ENCODE data around the gene MYF6.
"Not testable (repeated sequence)": the region's sequence is repeated elsewhere in the genome, so short reads cannot be mapped to it uniquely, and the experiment has no call there.

The MYF6 gene

DNA sequence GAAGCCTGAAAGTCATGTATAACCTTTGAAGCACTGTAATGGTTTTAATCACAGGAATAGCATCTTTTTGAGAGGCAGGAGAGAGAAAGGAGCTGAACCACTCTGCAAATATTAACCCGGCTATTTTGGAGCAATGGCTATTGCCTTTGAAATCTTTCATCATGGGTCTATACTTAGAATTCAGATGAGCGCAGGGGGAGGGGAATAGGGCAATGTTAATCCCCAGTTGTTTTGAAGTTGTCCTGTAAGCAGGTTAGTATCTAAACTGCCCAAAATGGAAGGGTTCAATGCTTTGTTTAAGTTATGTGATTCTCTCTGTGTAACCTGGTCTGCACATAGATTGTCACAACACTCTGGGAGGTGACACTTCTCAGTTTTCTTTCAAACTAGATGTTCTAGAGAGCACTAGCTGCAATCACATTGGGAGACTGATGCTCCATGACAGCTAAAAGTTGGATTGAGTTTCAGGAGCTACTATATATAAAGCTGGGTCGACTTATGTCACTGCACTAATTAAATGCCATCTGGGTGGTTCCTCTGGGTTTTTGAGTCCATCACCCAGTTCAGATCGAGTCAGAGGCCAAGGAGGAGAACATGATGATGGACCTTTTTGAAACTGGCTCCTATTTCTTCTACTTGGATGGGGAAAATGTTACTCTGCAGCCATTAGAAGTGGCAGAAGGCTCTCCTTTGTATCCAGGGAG lies at the start of gene MYF6:
Gene MYF6, plus strand, starts transcription at position 509 of the 704 bp plus-strand sequence. Its CDS starts 86 bp downstream, at position 595.
- H3K27me3 Mint-ChIP-seq, result peaks cover 45% of the 10 kb centered on the region
- DNase-seq (no peak), ATAC-seq (no peak)
- peaks cover 7% of the 10 kb centered on the region in 2 donors for H3K9me3 Mint-ChIP-seq
- no peak within 1 kb of the TSS for H3K4me3 Mint-ChIP-seq
- H3K4me1 Mint-ChIP-seq, result no peaks in the 10 kb centered on the region
- H3K27ac Mint-ChIP-seq, result no peak within 1 kb of the TSS

DNA sequence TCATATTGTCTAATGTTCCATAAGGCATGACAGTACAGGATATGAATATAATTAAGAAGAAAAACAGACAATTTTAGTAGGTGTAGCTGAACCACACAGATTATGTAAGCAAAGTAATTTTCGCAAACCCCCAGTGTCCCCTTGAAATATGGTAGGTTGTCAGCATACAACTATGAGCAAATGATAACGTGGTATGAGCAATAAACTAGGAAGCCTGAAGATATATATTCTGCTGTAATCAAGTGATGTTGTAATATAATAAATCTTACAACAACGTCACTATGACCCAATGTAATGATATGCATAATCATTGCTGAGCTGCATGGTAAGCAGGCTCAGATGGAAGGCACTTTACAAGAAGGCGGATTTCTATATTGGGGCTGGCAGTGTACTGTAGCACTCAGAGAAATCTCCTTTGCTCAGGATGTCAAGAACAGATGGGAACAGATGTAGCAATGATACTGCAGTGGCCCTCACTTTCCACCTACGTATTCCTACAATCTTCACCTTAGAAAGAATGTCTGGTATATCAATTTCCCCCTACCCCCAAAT lies 47.8 kb upstream of the MYF6 start:
- H3K4me1 Mint-ChIP-seq, result no peaks in the 10 kb centered on the region
- no peak overlapping the region for H3K27ac Mint-ChIP-seq
- no peaks in the 10 kb centered on the region for H3K27me3 Mint-ChIP-seq
- no peak for ATAC-seq
- peaks cover 0 to 7% of the 10 kb centered on the region in 2 donors for H3K9me3 Mint-ChIP-seq
- H3K4me3 Mint-ChIP-seq, result no peak overlapping the region
- no peak for DNase-seq

DNA sequence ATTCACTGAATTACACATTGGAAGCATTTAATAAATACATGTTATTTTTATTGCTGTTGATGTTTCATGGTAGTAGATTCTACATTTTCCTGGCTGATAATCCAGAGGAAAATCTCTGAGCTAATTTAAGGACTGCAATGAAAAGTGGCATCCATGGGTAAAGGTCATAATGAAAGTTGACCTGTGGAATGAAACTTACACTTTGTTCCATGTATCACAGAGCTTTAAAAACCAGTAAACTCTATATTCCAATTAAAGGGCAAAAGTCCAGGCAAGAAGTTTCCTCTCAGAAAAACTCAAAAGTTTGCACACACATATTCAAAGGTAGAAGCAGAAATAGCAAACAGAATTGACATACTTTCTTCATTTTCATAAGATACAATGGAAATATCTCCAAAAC lies 44.8 kb upstream of the MYF6 start:
- Mint-ChIP-seq H3K4me3 (no peak overlapping the region), H3K27ac (no peak overlapping the region), H3K9me3 (peaks cover 0 to 7% of the 10 kb centered on the region in 2 donors), H3K27me3 (no peaks in the 10 kb centered on the region), H3K4me1 (no peaks in the 10 kb centered on the region)
- no peak for ATAC-seq
- no peak for DNase-seq

DNA sequence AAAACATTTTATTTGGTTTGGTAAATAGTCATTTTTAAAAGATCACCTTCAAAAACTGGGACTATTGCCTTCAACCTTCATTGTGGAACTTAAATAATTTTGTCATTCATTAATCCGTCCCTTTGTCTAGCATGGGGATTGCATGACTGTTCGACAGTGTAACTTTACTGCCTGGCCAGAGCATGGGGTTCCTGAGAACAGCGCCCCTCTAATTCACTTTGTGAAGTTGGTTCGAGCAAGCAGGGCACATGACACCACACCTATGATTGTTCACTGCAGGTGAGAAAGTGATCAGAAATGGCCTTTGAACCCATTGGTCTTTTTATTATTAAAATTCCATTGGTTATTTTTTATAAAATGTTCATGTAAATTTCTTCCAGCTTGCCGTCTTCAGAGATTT lies 37.2 kb upstream of the MYF6 start:
- H3K27ac Mint-ChIP-seq, result no peak overlapping the region
- H3K4me3 Mint-ChIP-seq, result no peak overlapping the region
- peaks cover 6 to 9% of the 10 kb centered on the region in 2 donors for H3K9me3 Mint-ChIP-seq
- no peaks in the 10 kb centered on the region for H3K4me1 Mint-ChIP-seq
- H3K27me3 Mint-ChIP-seq, result no peaks in the 10 kb centered on the region
- ATAC-seq (no peak), DNase-seq (no peak)

DNA sequence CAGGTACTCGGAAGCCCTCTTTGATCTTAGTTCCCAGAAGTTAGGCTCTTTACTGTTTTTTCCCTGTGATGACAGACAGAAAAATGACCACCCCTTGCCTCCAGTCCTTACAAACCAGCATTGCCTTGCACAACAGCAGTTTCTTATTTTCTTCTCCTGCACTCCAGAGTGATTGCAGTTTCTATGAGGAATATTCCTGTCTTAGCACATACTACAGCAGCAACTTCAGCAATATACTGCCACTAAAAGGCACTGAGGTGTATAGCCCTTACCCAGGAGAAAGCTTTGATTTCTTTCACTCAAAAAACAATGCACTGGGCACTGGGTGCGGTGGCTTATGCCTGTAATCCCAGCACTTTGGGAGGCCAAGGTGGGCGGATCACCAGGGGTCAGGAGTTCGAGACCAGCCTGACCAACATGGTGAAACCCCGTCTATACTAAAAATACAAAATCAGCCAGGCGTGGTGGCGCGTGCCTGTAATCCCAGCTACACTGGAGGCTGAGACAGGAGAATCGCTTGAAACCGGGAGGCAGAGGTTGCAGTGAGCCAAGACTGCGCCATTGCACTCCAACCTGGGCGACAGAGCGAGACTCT lies 31.3 kb upstream of the MYF6 start:
- not testable (repeated sequence) for H3K27ac Mint-ChIP-seq, H3K4me3 Mint-ChIP-seq, H3K27me3 Mint-ChIP-seq, DNase-seq, H3K4me1 Mint-ChIP-seq, ATAC-seq, H3K9me3 Mint-ChIP-seq

DNA sequence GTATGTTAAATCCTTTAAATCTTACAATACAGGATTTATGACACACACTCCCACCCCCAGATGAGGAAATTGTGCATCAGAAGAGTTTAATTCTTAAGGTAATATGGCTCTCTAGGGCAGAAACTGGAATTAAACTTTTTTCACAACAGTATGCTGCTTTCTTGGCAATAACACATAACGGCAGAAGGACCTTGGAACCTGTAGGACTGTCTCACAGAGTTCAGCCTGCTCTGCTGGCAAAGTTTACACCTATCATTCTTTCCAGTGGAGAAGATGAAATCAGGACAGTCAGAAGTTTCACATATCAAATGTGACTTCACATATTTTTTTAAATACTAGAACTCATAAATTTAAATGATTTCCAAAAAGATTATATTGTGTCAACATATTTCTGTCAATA lies 30.6 kb upstream of the MYF6 start:
- no peak for DNase-seq
- Mint-ChIP-seq H3K4me1 (no peaks in the 10 kb centered on the region), H3K4me3 (no peak overlapping the region), H3K9me3 (peaks cover 6 to 7% of the 10 kb centered on the region in 2 donors), H3K27ac (no peak overlapping the region), H3K27me3 (no peaks in the 10 kb centered on the region)
- no peak for ATAC-seq

DNA sequence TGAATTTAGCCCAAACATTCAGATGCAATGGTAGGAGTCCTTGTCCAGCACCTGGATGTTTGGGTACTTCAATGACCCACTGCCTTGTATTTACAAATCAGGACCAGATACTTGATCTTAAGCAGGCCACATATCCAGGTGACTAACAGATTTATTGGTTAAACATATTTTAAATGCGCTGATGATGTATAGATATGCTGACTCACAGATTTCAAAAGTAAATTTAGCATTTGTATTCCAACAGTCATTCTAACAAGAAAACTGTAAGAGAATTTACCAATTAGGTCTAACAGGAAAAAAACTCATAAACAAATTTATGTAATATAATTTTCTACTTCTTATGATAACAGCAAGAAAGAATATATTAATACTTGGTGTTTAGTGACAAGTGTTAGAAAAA lies 29.4 kb upstream of the MYF6 start:
- H3K27me3 Mint-ChIP-seq, result no peaks in the 10 kb centered on the region
- H3K9me3 Mint-ChIP-seq, result peaks cover 3% of the 10 kb centered on the region in 2 donors
- ATAC-seq (no peak), DNase-seq (no peak)
- no peaks in the 10 kb centered on the region for H3K4me1 Mint-ChIP-seq
- no peak overlapping the region for H3K27ac Mint-ChIP-seq
- no peak overlapping the region for H3K4me3 Mint-ChIP-seq

DNA sequence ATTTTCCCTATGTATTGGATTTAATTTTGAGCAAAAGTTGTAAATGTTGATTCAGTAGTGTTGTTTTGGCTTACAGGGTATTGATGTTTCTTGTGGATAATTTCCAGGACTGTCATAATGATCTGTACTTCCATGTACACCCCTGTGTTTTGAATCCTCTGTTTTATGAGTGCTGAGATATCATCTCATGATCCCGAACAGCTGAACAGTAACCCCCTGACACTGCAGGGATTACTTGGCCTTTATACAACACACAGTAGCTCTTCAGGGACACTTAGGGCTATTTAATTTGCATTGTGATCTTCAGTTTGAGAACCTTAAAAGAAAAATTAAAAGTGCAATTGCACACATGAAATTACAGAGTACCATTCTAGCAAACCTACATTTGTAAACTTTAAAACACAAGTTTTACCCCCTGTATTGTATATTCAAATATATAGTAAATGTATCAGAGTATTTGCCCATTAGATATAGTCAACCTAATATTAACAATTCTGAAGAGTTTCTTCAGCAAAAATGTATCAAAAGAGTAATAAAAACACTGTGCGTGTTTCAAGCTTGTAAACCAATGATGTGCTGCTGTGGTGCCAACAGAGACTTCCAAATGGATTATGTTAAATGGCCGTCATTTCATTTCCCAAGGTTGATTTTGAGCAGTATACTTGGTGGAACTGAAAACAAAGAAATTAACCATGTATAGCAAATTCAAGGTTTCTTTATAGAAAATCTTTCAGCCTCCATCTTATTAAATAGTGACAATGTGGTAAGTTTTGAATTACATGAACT lies 27.9 kb upstream of the MYF6 start:
- Mint-ChIP-seq H3K27me3 (no peaks in the 10 kb centered on the region), H3K27ac (no peak overlapping the region), H3K9me3 (no peaks in the 10 kb centered on the region), H3K4me1 (no peaks in the 10 kb centered on the region), H3K4me3 (no peak overlapping the region)
- ATAC-seq (no peak), DNase-seq (no peak)

DNA sequence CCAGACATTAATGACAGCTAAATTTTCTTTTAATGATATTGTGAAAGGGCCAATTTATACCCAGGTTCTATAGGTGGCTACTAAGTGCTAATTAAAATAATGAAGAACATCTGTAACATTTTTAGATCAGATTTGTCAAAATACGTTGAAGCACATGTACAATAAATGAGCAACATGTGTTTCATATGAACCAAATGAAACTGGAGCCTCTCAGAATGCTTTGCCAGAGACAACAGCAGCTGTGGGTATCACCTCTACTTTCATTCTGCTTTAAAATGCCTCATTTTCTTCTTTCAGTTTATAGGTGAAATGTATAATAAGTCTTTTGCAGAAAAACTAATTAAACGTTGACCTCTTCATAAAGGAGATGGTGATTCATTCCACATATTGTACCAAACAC lies 26.1 kb upstream of the MYF6 start:
- DNase-seq, result no peak
- no peaks in the 10 kb centered on the region for H3K27me3 Mint-ChIP-seq
- no peak for ATAC-seq
- H3K4me1 Mint-ChIP-seq, result no peaks in the 10 kb centered on the region
- no peak overlapping the region for H3K4me3 Mint-ChIP-seq
- H3K27ac Mint-ChIP-seq, result no peak overlapping the region
- H3K9me3 Mint-ChIP-seq, result peaks cover 0 to 3% of the 10 kb centered on the region in 2 donors

DNA sequence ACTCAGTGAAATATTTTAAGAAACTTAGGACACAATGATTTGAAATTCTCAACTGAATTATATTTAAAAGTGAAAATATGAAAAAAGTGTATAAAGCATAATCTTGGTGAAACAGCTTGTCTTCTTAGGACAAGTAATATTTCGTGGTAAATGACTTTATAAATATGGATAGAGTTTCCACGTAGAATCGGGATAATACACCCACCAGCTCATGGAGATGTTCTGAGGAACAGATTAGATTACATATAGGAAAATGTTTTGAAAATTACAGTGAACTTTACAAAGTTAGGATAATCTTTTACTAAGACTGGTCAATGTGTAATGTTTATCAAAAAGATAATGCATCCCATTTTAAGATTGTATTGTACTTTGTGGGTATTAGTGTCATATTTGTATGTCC lies 25.6 kb upstream of the MYF6 start:
- Mint-ChIP-seq H3K4me3 (no peak overlapping the region), H3K27me3 (no peaks in the 10 kb centered on the region), H3K4me1 (no peaks in the 10 kb centered on the region), H3K9me3 (peaks cover 0 to 5% of the 10 kb centered on the region in 2 donors), H3K27ac (no peak overlapping the region)
- DNase-seq, result no peak
- ATAC-seq, result no peak

DNA sequence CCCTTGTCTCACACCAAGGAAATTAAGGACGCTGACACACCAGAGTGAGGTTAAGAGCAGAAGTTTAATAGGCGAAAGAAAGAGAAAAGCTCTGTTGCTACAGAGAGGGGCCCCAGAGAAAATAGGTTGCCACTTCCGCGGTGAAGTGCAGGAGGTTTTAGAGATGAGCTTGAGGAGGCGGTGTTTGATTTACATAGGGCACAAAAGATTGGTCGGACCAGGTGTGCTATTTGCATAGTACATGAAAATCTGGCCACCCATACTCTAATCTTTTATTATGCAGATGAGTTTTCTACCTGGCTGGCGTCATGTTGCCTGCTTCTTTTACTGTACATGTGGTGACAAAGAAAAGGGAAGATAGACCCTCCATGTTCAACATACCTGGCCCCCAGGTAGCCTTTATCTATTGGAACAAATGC lies 23.3 kb upstream of the MYF6 start:
- DNase-seq (no peak), ATAC-seq (no peak)
- Mint-ChIP-seq H3K9me3 (peaks cover 0 to 5% of the 10 kb centered on the region in 2 donors), H3K4me3 (no peak overlapping the region), H3K4me1 (no peaks in the 10 kb centered on the region), H3K27me3 (no peaks in the 10 kb centered on the region), H3K27ac (no peak overlapping the region)

DNA sequence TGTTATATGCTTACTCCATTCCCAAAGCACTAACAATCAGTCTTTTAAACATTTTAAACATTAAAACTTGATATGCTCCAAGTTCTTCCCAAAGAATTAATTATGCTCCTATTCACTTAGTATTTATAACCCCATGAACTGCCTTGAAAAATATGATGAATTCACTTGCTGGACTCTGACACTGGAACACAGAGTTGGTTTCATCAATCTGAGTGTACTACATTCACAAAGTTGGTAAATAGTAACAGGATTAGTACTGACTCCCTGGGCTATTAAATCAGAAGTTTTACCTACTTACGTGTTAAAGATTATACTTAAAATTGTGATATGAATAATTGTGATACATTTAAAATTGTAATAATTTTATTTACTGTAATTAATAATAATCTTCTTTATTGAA lies 17.3 kb upstream of the MYF6 start:
- Mint-ChIP-seq H3K4me3 (no peak overlapping the region), H3K4me1 (no peaks in the 10 kb centered on the region), H3K9me3 (peaks cover 0 to 5% of the 10 kb centered on the region in 2 donors), H3K27ac (no peak overlapping the region), H3K27me3 (no peaks in the 10 kb centered on the region)
- ATAC-seq (no peak), DNase-seq (no peak)

DNA sequence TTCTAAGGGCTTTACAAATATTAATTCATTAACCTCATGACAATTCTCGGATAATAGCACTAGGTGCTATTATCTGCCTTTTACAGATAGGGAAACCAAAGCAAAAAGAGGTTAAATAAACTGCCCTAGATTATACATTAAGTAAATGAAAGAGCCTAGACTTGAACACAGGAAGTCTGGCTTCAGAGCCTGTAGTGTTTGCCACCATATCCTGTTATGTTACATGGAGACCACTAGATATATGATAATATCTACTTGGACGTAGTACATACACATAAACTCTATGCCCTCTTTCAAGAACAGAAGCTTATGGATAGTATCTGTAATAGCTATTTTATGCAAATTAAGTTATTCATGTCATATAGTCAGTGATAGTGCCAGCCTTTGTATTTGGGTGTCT lies 16.9 kb upstream of the MYF6 start:
- Mint-ChIP-seq H3K27me3 (no peaks in the 10 kb centered on the region), H3K4me3 (no peak overlapping the region), H3K9me3 (peaks cover 0 to 5% of the 10 kb centered on the region in 2 donors), H3K27ac (no peak overlapping the region), H3K4me1 (no peaks in the 10 kb centered on the region)
- DNase-seq, result no peak
- ATAC-seq, result no peak

DNA sequence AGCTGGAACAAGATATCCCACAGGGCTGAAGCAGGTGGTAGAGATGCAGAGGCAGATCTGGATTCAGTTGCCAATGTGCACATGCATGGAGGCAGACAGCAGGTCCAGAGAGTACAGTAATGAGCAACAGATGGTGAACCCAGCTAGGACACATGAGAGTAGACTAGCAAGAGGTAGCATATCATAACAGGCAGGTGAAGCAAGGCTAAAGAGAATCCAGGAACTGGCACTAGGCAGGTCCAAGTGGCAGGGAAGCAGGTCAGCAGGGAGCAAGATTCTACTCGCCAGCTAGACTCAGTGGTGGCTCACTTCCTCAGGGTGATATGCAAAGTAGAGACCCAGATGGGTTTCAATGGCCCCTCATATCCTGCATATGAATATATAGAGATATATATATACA lies 15.3 kb upstream of the MYF6 start:
- Mint-ChIP-seq H3K4me1 (no peaks in the 10 kb centered on the region), H3K9me3 (no peaks in the 10 kb centered on the region), H3K27me3 (no peaks in the 10 kb centered on the region), H3K4me3 (no peak overlapping the region), H3K27ac (no peak overlapping the region)
- DNase-seq, result no peak
- ATAC-seq, result no peak

DNA sequence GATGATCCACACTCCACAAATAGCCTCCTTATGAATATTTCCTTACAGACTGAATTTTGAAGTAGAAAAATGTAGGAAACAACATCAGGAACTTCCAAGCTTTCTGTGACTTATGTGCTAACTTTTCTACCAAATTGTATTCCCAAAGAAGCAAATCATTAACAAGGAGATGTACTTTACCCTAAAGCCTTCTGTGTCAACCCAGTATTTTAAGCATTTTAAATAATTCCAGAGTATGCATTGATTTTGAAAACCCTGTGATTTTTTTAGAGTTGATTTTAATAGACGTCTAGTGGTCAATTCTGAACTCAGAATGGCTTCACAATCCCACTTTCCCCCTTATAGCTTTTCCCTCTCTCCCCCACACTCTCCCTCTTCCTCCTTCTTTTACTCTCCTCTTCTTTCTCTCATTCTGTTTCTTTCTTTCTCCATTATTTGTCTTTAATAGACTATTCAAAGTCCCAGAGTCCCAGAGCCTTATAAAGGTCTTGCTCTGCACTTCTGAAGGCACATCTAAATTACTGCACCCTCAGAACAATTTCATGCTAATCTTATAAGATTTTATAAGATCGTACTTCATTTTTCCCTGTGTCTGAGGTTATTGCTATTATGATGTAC lies 10.1 kb upstream of the MYF6 start:
- DNase-seq (no peak), ATAC-seq (no peak)
- Mint-ChIP-seq H3K9me3 (no peaks in the 10 kb centered on the region), H3K4me3 (no peak overlapping the region), H3K27me3 (no peaks in the 10 kb centered on the region), H3K4me1 (no peaks in the 10 kb centered on the region), H3K27ac (no peak overlapping the region)

DNA sequence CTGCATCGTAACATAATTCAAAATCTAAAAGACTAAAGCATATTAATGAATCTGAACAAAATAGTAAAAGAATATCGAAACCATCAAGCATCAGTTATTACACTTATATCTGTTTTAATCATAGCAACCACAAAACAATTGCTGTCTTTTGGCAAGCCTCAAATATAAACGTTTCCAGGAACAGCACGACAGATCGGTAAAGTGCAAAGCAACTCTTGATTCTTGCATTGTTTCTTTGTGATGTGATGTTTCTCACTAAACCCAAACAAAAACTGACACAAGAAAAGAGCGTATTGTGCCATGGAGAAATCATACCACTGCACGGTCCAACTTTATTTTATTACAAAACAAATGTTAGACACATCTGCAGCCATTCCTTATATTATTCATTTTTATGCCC lies 9.2 kb upstream of the MYF6 start:
- Mint-ChIP-seq H3K4me1 (no peaks in the 10 kb centered on the region), H3K27ac (no peak overlapping the region)
- no peak for ATAC-seq

More for the DNA sequence above, 9.2 kb upstream of the MYF6 start:
- Mint-ChIP-seq H3K27me3 (no peaks in the 10 kb centered on the region), H3K9me3 (peaks cover 0 to 4% of the 10 kb centered on the region in 2 donors), H3K4me3 (no peak overlapping the region)
- DNase-seq, result no peak

All from stimulated activated naive CD8-positive, alpha-beta T cell treated with anti-CD3 and anti-CD28 coated beads, Interleukin-15, amount 100 ng/mL, for 72 hours (primary cell).